Muscle of arm (tissue), 14 donors: Measurements from ENCODE around the gene SNN. TPM values are rescaled to one million over a fixed set of nuclear protein-coding genes. Genes with fewer than 3 reads are reported as not detected.
A peak's percentile ranks its signal among the peaks of the same experiment; 100 is the strongest.

Experiments used
- DNase-seq: peaks from one replicate; pipeline ENCODE4 v3.0.0-alpha.2; 2013
- long read RNA-seq, 11 donors: transcript quantifications; one replicate each; lab custom pipeline, GENCODE V29; 2026
- polyA plus RNA-seq, 12 donors: library from polyadenylated mRNA; unstranded; fragments of 120-200 nt; gene quantifications; one replicate each; pipeline ENCODE4 v1.2.1, GENCODE V29; 2013; ENCODE audit not compliant: insufficient read length in 12 of 12

SNN gene
- polyA plus RNA-seq = 10 to 100 TPM in 11 of 12 donors, not detected in 1; 19.3 to 33.2 (median 23.8) TPM
- long read RNA-seq, donor 1, transcript SNN-201 (2 exons, 3,312 nt) = major isoform, 9 of 33 reads
- long read RNA-seq, donor 1, partial matches to known transcripts = 12 of 33 reads
- long read RNA-seq, donor 1, other reads (novel, unspliced or antisense) = 12 of 33 reads
- long read RNA-seq, donor 2, transcript SNN-201 (2 exons, 3,312 nt) = major isoform, 6 of 6 reads
- long read RNA-seq, donor 2, partial matches to known transcripts = 0 of 6 reads
- long read RNA-seq, donor 2, other reads (novel, unspliced or antisense) = 0 of 6 reads
- long read RNA-seq, donor 3, transcript SNN-201 (2 exons, 3,312 nt) = major isoform, 7 of 7 reads
- long read RNA-seq, donor 3, partial matches to known transcripts = 0 of 7 reads
- long read RNA-seq, donor 3, other reads (novel, unspliced or antisense) = 0 of 7 reads
- long read RNA-seq, donor 4, partial matches to known transcripts = 0 of 3 reads
- long read RNA-seq, donor 4, other reads (novel, unspliced or antisense) = 0 of 3 reads
- long read RNA-seq, donor 5, transcript SNN-201 (2 exons, 3,312 nt) = major isoform, 20 of 20 reads
- long read RNA-seq, donor 5, partial matches to known transcripts = 0 of 20 reads
- long read RNA-seq, donor 5, other reads (novel, unspliced or antisense) = 0 of 20 reads
- long read RNA-seq, donor 6, transcript SNN-201 (2 exons, 3,312 nt) = major isoform, 6 of 6 reads
- long read RNA-seq, donor 6, partial matches to known transcripts = 0 of 6 reads
- long read RNA-seq, donor 6, other reads (novel, unspliced or antisense) = 0 of 6 reads
- long read RNA-seq, donor 7, partial matches to known transcripts = 0 of 3 reads
- long read RNA-seq, donor 7, other reads (novel, unspliced or antisense) = 0 of 3 reads
- long read RNA-seq, donor 8, transcript SNN-201 (2 exons, 3,312 nt) = major isoform, 11 of 57 reads
- long read RNA-seq, donor 8, partial matches to known transcripts = 46 of 57 reads
- long read RNA-seq, donor 8, other reads (novel, unspliced or antisense) = 0 of 57 reads
- long read RNA-seq, donor 9, partial matches to known transcripts = 13 of 17 reads
- long read RNA-seq, donor 9, other reads (novel, unspliced or antisense) = 0 of 17 reads
- long read RNA-seq, donor 10, transcript SNN-201 (2 exons, 3,312 nt) = major isoform, 16 of 16 reads
- long read RNA-seq, donor 10, partial matches to known transcripts = 0 of 16 reads
- long read RNA-seq, donor 10, other reads (novel, unspliced or antisense) = 0 of 16 reads
- long read RNA-seq, donor 11, transcript SNN-201 (2 exons, 3,312 nt) = major isoform, 13 of 20 reads
- long read RNA-seq, donor 11, partial matches to known transcripts = 7 of 20 reads
- long read RNA-seq, donor 11, other reads (novel, unspliced or antisense) = 0 of 20 reads

GRCh38 chr16:11667824-11668622 lies at the start of gene SNN:
SNN (plus strand) TSS chr16:11668455; CDS start chr16:11676060, 7,605 bp downstream.
- peak; percentile 85 for DNase-seq

- DNase-seq = no peak
These were observed 48.9 kb upstream of the SNN start for GRCh38 chr16:11619327-11619851.

GRCh38 chr16:11620243-11621003 lies 47.8 kb upstream of the SNN start:
- no peak for DNase-seq

GRCh38 chr16:11621539-11621919 lies 46.7 kb upstream of the SNN start:
- no peak for DNase-seq

- DNase-seq = no peak
These were observed 46.2 kb upstream of the SNN start for GRCh38 chr16:11621920-11622651.

GRCh38 chr16:11624205-11624604 lies 44.0 kb upstream of the SNN start:
- no peak for DNase-seq

GRCh38 chr16:11624636-11625607 lies 43.3 kb upstream of the SNN start:
- no peak for DNase-seq

- DNase-seq = no peak
These were observed 42.5 kb upstream of the SNN start for GRCh38 chr16:11625769-11626168.

GRCh38 chr16:11626657-11627291 lies 41.5 kb upstream of the SNN start:
- DNase-seq = no peak

- no peak for DNase-seq
These were observed 41.0 kb upstream of the SNN start for GRCh38 chr16:11627292-11627663.

- DNase-seq = no peak
These were observed 40.3 kb upstream of the SNN start for GRCh38 chr16:11627822-11628457.

GRCh38 chr16:11629071-11630030 lies 38.9 kb upstream of the SNN start:
- DNase-seq = no peak

- DNase-seq = no peak
These were observed 38.0 kb upstream of the SNN start for GRCh38 chr16:11630046-11630767.

- DNase-seq = no peak
These were observed 37.5 kb upstream of the SNN start for GRCh38 chr16:11630768-11631056.

GRCh38 chr16:11631214-11631613 lies 37.0 kb upstream of the SNN start:
- no peak for DNase-seq
